Astrocyte of the cerebellum (primary cell): Measurements from ENCODE around the gene TROAP.
"Not testable (repeated sequence)": the region's sequence is repeated elsewhere in the genome, so short reads cannot be mapped to it uniquely, and the experiment has no call there.

Experiments used
- DNase-seq: peaks from one replicate; pipeline ENCODE4 v3.0.0-alpha.2; 2011; ENCODE audit warnings: low read depth
- H3K4me3 ChIP-seq: 2 replicates; pipeline ENCODE4 v1.5.1; 2011; ENCODE audit warnings: mild to moderate bottlenecking, low read depth, low read length, moderate library complexity
- in situ Hi-C: cut with HindIII; loops from 2 replicates; pipeline ENCODE4 v1.10.0; 2017; ENCODE audit warnings: low sequenced_read_pairs
- TF ChIP-seq, protein P1 (sequence below): IDR thresholded peaks from 2 replicates; pipeline ENCODE4 v1.5.1; 2012; ENCODE audit warnings: low read length, low read depth, moderate library complexity, mild to moderate bottlenecking; ENCODE audit errors: missing control alignments

Gene TROAP

DNA sequence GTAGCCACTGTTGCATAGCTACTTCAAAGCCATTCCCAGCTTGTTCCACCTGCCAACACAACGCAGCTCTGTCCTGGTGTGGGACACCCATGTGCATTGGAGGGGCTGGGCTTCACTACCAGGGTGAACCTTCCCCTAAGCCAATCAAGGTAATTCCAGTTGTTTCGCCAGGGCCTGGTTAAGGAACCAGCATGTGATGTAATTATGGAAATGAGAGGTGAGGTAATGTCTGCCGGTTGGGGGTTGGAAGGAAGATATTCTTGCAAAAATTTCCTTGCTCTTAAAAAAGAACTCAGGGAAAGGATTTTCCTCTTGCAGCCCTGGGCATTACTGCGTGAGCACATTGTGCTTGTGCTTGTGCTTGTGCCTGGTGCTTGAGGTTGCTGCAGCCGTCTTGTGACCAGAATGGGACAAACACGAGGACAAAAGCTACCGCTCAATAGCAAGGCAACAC, 43.3 kb upstream of the TROAP start:
- DNase-seq: no peak
- H3K4me3 ChIP-seq: no peak overlapping the region
- in situ Hi-C loops: no loop called here
- TF ChIP-seq, protein P1, sequence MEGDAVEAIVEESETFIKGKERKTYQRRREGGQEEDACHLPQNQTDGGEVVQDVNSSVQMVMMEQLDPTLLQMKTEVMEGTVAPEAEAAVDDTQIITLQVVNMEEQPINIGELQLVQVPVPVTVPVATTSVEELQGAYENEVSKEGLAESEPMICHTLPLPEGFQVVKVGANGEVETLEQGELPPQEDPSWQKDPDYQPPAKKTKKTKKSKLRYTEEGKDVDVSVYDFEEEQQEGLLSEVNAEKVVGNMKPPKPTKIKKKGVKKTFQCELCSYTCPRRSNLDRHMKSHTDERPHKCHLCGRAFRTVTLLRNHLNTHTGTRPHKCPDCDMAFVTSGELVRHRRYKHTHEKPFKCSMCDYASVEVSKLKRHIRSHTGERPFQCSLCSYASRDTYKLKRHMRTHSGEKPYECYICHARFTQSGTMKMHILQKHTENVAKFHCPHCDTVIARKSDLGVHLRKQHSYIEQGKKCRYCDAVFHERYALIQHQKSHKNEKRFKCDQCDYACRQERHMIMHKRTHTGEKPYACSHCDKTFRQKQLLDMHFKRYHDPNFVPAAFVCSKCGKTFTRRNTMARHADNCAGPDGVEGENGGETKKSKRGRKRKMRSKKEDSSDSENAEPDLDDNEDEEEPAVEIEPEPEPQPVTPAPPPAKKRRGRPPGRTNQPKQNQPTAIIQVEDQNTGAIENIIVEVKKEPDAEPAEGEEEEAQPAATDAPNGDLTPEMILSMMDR: no peak

DNA sequence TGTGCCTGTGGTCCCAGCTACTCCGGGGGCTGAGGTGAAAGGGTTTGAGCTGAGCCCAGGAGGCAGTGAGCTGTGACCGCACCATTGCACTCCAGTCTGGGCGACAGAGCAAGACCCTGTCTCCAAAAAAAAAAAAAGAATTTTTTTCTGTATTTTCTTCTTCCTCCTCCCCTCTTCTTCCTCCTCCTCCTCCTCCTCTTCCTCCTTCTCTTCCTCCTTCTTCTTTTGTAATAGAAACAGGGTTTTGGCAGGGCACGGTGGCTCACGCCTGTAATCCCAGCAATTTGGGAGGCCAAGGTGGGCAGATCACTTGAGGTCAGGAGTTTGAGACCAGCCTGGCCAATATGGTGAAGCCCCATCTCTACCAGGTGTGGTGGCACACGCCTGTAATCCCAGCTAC, 42.5 kb upstream of the TROAP start:
- in situ Hi-C loops, DNase-seq, H3K4me3 ChIP-seq: not testable (repeated sequence)

DNA sequence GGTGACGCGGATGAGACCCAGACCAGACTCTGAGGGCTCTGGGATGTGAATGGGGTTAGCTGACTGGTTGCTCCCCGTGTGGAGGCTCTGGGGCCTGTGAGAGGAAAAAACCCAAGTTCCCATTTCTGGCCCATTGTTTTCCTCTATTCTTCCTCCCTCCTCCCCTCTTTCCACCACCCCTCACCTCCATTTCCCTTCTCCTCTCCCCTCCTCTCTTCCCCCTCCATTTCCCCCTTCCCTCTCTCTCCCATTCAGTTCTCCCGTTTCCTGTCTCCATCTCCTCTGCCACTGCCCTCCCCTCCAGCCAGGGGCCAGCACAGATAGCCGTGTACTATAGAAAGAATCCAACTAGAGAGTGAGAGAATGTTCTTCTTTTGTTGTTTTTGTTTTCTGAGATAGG, 40.8 kb upstream of the TROAP start:
- TF ChIP-seq, protein P1: no peak
- in situ Hi-C loops: no loop called here
- DNase-seq: no peak
- no peak overlapping the region for H3K4me3 ChIP-seq

GRCh38 chr12:49282740-49283375, 40.2 kb upstream of the TROAP start:
- in situ Hi-C loops, H3K4me3 ChIP-seq, DNase-seq: not testable (repeated sequence)

- in situ Hi-C loops: no loop called here
- H3K4me3 ChIP-seq: no peak overlapping the region
- DNase-seq: no peak
- TF ChIP-seq, protein P1: no peak
Observed at GRCh38 chr12:49283541-49284429, 39.3 kb upstream of the TROAP start.

DNA sequence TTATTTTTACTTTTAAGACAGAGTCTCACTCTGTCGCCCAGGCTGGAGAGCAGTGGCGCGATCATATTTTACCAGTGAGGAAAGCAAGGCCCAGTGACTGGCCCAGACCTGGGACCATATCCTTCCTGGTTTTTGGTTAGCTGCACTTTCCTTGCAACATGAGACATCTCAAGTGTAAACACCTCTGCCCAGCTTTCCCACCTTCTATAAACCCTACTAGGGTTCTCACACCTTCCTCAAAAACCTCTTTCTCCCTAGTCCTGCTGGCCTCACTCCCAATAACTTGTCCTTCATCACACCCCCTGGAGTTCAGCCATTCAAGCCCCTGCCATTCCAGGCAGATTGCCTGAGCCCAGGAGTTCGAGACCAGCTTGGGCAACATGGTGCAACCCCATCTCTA, 38.4 kb upstream of the TROAP start:
- DNase-seq: no peak
- H3K4me3 ChIP-seq: no peak overlapping the region
- TF ChIP-seq, protein P1: no peak
- in situ Hi-C loops: no loop called here

- in situ Hi-C loops: no loop called here
- no peak for DNase-seq
- no peak overlapping the region for H3K4me3 ChIP-seq
- TF ChIP-seq, protein P1: no peak
Observed at GRCh38 chr12:49287876-49288275, 35.2 kb upstream of the TROAP start.
